ENCODE results near the gene GPR107.

The GPR107 gene

GRCh38 chr9:130112538-130113151, 58.9 kb downstream of the GPR107 start:
- FAIRE-seq, result no peak

- FAIRE-seq, result no peak
These were observed 61.0 kb downstream of the GPR107 start for GRCh38 chr9:130114741-130115140.

GRCh38 chr9:130116346-130116745, 62.6 kb downstream of the GPR107 start:
- FAIRE-seq, result no peak

GRCh38 chr9:130117376-130117775, 63.7 kb downstream of the GPR107 start:
- no peak for FAIRE-seq

- FAIRE-seq, result no peak
These were observed 64.3 kb downstream of the GPR107 start for GRCh38 chr9:130117816-130118632.

- FAIRE-seq, result no peak
These were observed 65.3 kb downstream of the GPR107 start for GRCh38 chr9:130118841-130119518.

- no peak for FAIRE-seq
These were observed 66.0 kb downstream of the GPR107 start for GRCh38 chr9:130119519-130120298.

- FAIRE-seq, result no peak
These were observed 66.5 kb downstream of the GPR107 start for GRCh38 chr9:130120299-130120587.

- no peak for FAIRE-seq
These were observed 67.1 kb downstream of the GPR107 start for GRCh38 chr9:130120832-130121231.

- no peak for FAIRE-seq
These were observed 68.8 kb downstream of the GPR107 start for GRCh38 chr9:130122456-130122855.

- no peak for FAIRE-seq
These were observed 70.6 kb downstream of the GPR107 start for GRCh38 chr9:130124085-130124860.

- FAIRE-seq, result no peak
These were observed 73.2 kb downstream of the GPR107 start for GRCh38 chr9:130126721-130127433.

- FAIRE-seq, result no peak
These were observed 74.5 kb downstream of the GPR107 start for GRCh38 chr9:130128251-130128650.

- FAIRE-seq, result no peak
These were observed 75.2 kb downstream of the GPR107 start for GRCh38 chr9:130128733-130129431.

- FAIRE-seq, result no peak
These were observed 75.8 kb downstream of the GPR107 start for GRCh38 chr9:130129432-130130061.

GRCh38 chr9:130132746-130133145, 79.0 kb downstream of the GPR107 start:
- no peak for FAIRE-seq

- FAIRE-seq, result no peak
These were observed 83.5 kb downstream of the GPR107 start for GRCh38 chr9:130137081-130137640.

- FAIRE-seq, result no peak
These were observed 84.0 kb downstream of the GPR107 start for GRCh38 chr9:130137641-130138081.

- no peak for FAIRE-seq
These were observed 84.5 kb downstream of the GPR107 start for GRCh38 chr9:130138171-130138653.

GRCh38 chr9:130138791-130139190, 85.1 kb downstream of the GPR107 start:
- FAIRE-seq, result no peak

Measured in TTC549 (cell line).